Right lobe of liver (tissue), 6 donors: ENCODE data around the gene MRPL22. TPM values are rescaled to one million over a fixed set of nuclear protein-coding genes. Genes with fewer than 3 reads are reported as not detected.
"Not testable (repeated sequence)": the region's sequence is repeated elsewhere in the genome, so short reads cannot be mapped to it uniquely, and the experiment has no call there.

Experiments
- ATAC-seq, 4 donors: fragments of 200-7000 bp; cut with Tn5 transposase; one replicate each; pipeline ENCODE4 v1.9.1; 2020; ENCODE audit warnings: mild to moderate bottlenecking in 4 of 4, moderate library complexity in 4 of 4
- DNase-seq, 3 donors: peaks; one replicate each; pipeline ENCODE4 v3.0.0-alpha.2; 2020
- H3K27ac ChIP-seq, 3 donors: fragments of 200-600 bp; one replicate each; pipeline ENCODE4 v1.8.0; 2022
- H3K27me3 ChIP-seq, 2 donors: fragments of 200-600 bp; one replicate each; pipeline ENCODE4 v1.8.0; 2022
- H3K36me3 ChIP-seq, 4 donors: fragments of 200-600 bp; sonication (generic) in 1 of 4; one replicate each; pipeline versions ENCODE4 v1.5.1 to v1.8.0; 2017 to 2022; ENCODE audit warnings: control low read depth in 1 of 4
- H3K4me1 ChIP-seq, 4 donors: fragments of 200-600 bp; sonication (generic) in 1 of 4; one replicate each; pipeline versions ENCODE4 v1.5.1 to v1.8.0; 2017 to 2022; ENCODE audit warnings: control low read depth in 1 of 4
- H3K4me3 ChIP-seq, 3 donors: fragments of 200-600 bp; one replicate each; pipeline ENCODE4 v1.8.0; 2022
- H3K9me3 ChIP-seq, 4 donors: fragments of 200-600 bp; sonication (generic) in 1 of 4; one replicate each; pipeline versions ENCODE4 v1.5.1 to v1.8.0; 2017 to 2022; ENCODE audit warnings: control low read depth in 1 of 4
- POLR2A ChIP-seq: fragments of 450-650 bp; IDR thresholded peaks from one replicate; pipeline ENCODE4 v1.6.1; 2017; ENCODE audit warnings: antibody characterized with exemption, mild to moderate bottlenecking
- WGBS: methylation state at CpG from one replicate; pipeline ENCODE4 v1.1.6; 2018; ENCODE audit warnings: low coverage, low lambda C conversion rate; ENCODE audit not compliant: insufficient coverage; ENCODE audit errors: missing lambda C conversion rate; 5-methylcytosine and 5-hydroxymethylcytosine counted together
- intact Hi-C, 2 donors: fragments of 100-400 bp; cut with DNase I; formaldehyde crosslinking; loops; one replicate each; pipeline versions ENCODE4 v1.11.2 to v1.14.1; 2022
- total RNA-seq, 6 experiments: library from RNA; depleted of rRNA in 2 of 6; stranded (reverse); fragments of >200 nt in 2 of 6; fragmentation: NEBNext Ultra II Directional in 3 of 6; extraction: Animal tissue kit (Norgen Biotek cat#: 25700) in 3 of 6; gene quantifications; one replicate each; pipeline versions ENCODE4 v1.1.0 to v1.2.4, GENCODE V29; 2016 to 2023
- TF ChIP-seq, protein P1 (sequence below), 4 donors: fragments of 200-600 bp in 3 of 4; fragments of 450-650 bp in 1 of 4; IDR thresholded peaks; one replicate each; pipeline versions ENCODE4 v1.5.1 to v1.8.0; 2016 to 2022; ENCODE audit warnings: antibody characterized with exemption in 4 of 4, mild to moderate bottlenecking in 2 of 4
- donor health status: DM: no; HTN: yes; CAD: no.
- donor health status: DM: no; HTN: no; CAD: no.
- donor health status: DM: no; HTN: no; CAD: no.
- donor health status: DM: no; HTN: yes; CAD: no.
- donor health status: DM: no; HTN: yes; CAD: no.

Gene MRPL22
- total RNA-seq, 6 experiments from 2014 or later: 22.0 to 30.9 (median 26.4) TPM

DNA sequence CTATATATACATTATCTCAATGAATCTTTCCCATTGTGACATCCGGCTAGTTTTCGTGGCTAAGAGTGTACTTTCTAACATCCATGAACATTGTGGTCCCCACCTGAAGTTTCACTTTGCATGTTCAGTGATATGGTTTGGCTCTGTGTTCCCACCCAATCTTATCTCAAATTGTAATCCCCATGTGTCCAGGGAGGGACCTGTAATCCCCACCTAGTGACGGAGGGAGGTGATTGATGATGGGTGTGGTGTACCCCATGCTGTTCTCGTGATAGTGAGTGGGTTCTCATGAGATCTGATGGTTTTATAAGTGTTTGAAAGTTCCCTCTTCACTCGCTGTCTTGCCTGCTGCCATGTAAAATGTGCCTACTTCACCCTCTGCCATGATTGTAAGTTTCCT is 28.1 kb downstream of the MRPL22 start:
- ATAC-seq (no peak), DNase-seq (no peak)
- H3K27me3 ChIP-seq: no peaks in the 10 kb centered on the region
- H3K27ac ChIP-seq: no peak overlapping the region
- WGBS: 84% methylated on average over 3 of the region's 5 CpGs
- TF ChIP-seq, protein P1, sequence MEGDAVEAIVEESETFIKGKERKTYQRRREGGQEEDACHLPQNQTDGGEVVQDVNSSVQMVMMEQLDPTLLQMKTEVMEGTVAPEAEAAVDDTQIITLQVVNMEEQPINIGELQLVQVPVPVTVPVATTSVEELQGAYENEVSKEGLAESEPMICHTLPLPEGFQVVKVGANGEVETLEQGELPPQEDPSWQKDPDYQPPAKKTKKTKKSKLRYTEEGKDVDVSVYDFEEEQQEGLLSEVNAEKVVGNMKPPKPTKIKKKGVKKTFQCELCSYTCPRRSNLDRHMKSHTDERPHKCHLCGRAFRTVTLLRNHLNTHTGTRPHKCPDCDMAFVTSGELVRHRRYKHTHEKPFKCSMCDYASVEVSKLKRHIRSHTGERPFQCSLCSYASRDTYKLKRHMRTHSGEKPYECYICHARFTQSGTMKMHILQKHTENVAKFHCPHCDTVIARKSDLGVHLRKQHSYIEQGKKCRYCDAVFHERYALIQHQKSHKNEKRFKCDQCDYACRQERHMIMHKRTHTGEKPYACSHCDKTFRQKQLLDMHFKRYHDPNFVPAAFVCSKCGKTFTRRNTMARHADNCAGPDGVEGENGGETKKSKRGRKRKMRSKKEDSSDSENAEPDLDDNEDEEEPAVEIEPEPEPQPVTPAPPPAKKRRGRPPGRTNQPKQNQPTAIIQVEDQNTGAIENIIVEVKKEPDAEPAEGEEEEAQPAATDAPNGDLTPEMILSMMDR (IDR thresholded peaks at IDR 0.05): no peak
- no peak for TF ChIP-seq POLR2A
- no peaks in the 10 kb centered on the region for H3K9me3 ChIP-seq
- intact Hi-C loops: no loop called here
- H3K36me3 ChIP-seq: peaks cover 0 to 14% (median 4%) of the 10 kb centered on the region in 4 donors
- no peaks in the 10 kb centered on the region for H3K4me1 ChIP-seq
- no peak overlapping the region for H3K4me3 ChIP-seq

- H3K4me1 ChIP-seq: no peaks in the 10 kb centered on the region
- DNase-seq (no peak), ATAC-seq (peak in 2 of 4 donors; percentile 58 to 87)
- H3K27me3 ChIP-seq: no peaks in the 10 kb centered on the region
- H3K27ac ChIP-seq: no peak overlapping the region
- no peaks in the 10 kb centered on the region for H3K9me3 ChIP-seq
- no peak overlapping the region for H3K4me3 ChIP-seq
- peaks cover 0 to 14% (median 4%) of the 10 kb centered on the region in 4 donors for H3K36me3 ChIP-seq
- no peak for TF ChIP-seq POLR2A
- TF ChIP-seq, protein P1 (IDR thresholded peaks at IDR 0.05): no peak
- intact Hi-C loops: no loop called here
Observed at GRCh38 chr5:154970759-154971158, 29.9 kb downstream of the MRPL22 start.

DNA sequence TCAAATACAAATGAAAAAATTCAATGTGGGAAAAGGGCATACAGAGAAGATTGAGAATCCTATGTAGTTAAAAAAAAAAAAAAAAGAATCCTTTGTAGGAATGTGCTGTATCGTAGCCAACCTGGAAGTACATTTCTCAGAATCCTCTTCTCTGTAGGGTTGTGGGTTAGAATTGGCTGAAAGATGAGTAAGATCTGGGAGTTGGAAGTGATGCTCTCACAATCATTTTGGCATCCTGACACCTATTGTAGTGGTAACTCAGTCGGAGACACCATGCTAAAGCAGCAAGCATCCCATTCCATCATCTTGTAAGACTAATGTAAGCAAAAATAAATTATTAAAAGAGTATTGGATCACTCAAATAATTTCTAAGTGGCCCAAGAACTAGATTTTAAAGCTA is 30.6 kb downstream of the MRPL22 start:
- intact Hi-C loops: no loop called here
- H3K4me3 ChIP-seq: no peak overlapping the region
- H3K9me3 ChIP-seq: no peaks in the 10 kb centered on the region
- H3K4me1 ChIP-seq: no peaks in the 10 kb centered on the region
- no peaks in the 10 kb centered on the region for H3K27me3 ChIP-seq
- ATAC-seq: no peak
- TF ChIP-seq, protein P1 (IDR thresholded peaks at IDR 0.05): no peak
- no peak for TF ChIP-seq POLR2A
- peaks cover 0 to 14% (median 4%) of the 10 kb centered on the region in 4 donors for H3K36me3 ChIP-seq
- no peak for DNase-seq
- no peak overlapping the region for H3K27ac ChIP-seq
- WGBS: 88% methylated on average over 2 of the region's 2 CpGs

GRCh38 chr5:154972476-154973080 is 31.7 kb downstream of the MRPL22 start:
- Histone ChIP-seq H3K36me3 (peaks cover 0 to 9% (median 2%) of the 10 kb centered on the region in 4 donors), H3K4me1 (no peaks in the 10 kb centered on the region), H3K9me3 (no peaks in the 10 kb centered on the region), H3K27ac (no peak overlapping the region), H3K4me3 (no peak overlapping the region), H3K27me3 (no peaks in the 10 kb centered on the region)
- ATAC-seq (peak; percentile 62 to 75 (median 70)), DNase-seq (no peak)
- 59% methylated on average over 2 of the region's 2 CpGs for WGBS
- intact Hi-C loops: no loop called here
- TF ChIP-seq, protein P1 (IDR thresholded peaks at IDR 0.05): peak; percentile 29 to 67 (median 56)
- TF ChIP-seq POLR2A: no peak

DNA sequence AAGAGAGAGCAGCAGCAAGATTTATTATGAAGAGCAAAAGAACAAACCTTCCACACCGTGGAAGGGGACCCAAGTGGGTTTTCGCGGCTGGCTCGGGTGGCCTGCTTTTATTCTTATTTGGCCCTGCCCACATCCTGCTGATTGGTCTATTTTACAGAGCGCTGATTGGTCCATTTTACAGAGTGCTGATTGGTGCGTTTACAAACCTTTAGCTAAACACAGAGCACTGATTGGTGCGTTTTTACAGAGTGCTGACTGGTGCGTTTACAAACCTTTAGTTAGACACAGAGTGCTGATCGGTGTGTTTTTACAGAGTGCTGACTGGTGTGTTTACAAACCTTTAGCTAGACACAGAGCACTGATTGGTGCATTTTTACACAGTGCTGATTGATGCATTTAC is 35.2 kb downstream of the MRPL22 start:
- ATAC-seq, H3K9me3 ChIP-seq, H3K4me3 ChIP-seq, H3K27me3 ChIP-seq, H3K27ac ChIP-seq, H3K36me3 ChIP-seq, intact Hi-C loops, H3K4me1 ChIP-seq, DNase-seq: not testable (repeated sequence)
- WGBS: 97% methylated on average over 5 of the region's 9 CpGs
